Activated CD4-positive, alpha-beta T cell treated with anti-CD3 and anti-CD28 coated beads for 4 hours (primary cell): ENCODE measurements around the gene SLC25A33.
"Not testable (repeated sequence)": the region's sequence is repeated elsewhere in the genome, so short reads cannot be mapped to it uniquely, and the experiment has no call there.

Experiments
- DNase-seq, 2 donors: peaks; one replicate each; pipeline ENCODE4 v3.0.0-alpha.2; 2020

SLC25A33 gene

DNA sequence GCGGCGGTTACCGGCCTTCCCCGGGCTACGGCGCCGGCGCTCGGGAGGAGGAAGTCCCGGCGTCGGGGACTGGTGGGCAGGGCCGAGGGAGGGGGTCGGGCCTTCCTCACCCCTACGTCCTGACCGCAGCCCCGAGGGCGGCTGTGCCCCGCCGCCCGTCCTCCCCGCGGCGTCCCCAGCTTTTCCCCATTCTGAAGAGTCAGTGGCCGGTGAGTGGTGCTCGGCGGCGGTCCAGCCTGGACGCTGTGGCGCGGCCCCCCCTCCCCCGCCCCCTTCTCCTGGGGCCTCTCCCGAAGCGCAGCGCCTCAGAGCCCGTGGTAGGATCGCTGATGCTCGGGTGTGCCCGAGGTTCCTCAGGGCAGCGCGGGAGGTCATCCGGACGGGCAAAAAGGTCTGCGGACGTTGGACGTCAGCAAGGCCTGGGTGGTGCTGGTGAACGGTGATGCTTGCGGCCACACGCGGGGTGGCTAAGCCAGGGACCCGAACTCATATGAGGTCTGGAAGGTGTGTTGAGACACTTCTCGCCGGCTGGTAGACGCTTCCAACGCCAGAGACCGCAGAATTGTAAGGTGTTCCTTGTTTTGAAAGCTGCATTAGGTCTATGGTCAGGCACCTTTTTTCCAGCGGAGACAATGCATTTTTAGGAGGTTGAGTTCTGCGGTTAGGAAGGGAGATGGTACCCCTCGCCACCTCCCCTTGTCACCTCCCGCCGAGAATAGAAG is 725 bp downstream of the SLC25A33 start:
- DNase-seq, result peak; percentile 44 to 56

DNA sequence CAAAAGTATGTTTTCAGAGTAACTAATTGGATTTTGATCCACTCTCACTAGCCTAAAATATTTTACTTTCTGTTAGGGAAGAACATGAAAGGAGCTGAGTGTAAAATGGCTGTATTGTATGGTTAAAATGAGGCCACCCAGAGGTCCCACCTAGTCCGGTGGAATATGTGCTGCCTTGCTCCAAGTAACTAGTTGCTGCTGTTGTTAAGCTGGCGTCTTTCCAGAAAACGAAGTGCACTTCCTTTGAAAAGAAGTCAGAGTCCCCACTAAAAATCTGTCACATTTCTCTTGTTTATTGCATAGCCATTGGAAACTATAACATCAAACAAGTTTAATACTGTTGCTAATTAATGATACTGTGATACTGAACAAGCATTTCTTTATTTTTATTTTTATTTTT is 3.2 kb downstream of the SLC25A33 start:
- no peak for DNase-seq

DNA sequence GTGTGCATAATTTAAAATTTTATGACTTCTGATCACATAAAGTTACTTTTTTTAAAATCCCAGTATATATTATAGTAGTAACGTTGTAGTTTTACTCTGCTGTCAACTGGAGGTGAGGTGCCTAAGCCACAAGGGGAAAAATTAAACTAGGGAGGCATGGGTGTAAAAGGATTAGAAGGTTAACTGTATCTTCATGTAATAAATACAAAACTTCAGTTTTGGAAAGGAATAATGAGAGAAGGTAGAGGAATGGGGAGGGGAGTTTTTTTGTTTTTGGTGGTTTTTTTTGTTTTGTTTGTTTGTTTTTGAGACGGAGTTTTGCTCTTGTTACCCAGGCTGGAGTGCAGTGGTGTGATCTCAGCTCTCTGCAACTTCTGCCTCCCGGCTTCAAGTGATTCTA is 5.7 kb downstream of the SLC25A33 start:
- DNase-seq, result no peak

- DNase-seq, result no peak
Observed at GRCh38 chr1:9549955-9550546, 10.8 kb downstream of the SLC25A33 start.

DNA sequence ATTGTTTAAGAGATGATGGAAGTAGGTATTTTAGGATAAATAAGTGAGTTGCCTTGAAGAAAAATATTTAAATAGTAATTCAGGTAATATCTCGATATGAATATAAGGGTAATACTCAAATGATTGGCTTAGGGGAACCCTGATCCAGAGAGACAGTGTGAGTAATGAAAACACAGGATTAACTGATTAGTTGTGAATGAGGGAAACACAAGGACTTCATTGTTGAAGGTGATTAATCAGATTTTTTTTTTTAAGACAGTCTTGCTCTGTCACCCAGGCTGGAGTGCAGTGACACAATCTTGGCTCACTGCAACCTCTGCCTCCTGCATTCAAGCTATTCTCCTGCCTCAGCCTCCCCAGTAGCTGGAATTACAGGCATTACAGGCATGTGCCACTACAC is 12.7 kb downstream of the SLC25A33 start:
- no peak for DNase-seq

- no peak for DNase-seq
Observed at GRCh38 chr1:9553736-9554144, 14.5 kb downstream of the SLC25A33 start.

DNA sequence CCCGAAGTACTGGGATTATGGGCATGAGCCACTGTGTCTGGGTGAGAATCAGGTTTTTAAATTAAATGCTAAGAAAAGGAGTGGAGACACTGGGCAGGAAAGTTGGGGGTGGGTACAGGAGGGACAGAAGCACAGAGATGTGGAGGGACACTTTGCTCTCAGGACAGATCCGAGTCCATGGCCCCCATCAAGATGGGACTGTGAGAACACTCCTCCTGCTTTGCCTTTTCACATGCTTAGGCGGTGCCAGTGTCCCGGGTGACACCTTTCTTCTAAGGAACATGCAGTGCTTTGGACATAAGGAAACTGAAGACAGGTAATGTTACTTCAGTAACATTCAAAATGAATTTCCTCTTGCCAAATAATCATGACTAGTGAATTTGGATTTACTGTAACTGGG is 16.7 kb downstream of the SLC25A33 start:
- DNase-seq, result no peak

GRCh38 chr1:9557624-9558023 is 18.4 kb downstream of the SLC25A33 start:
- DNase-seq, result no peak

DNA sequence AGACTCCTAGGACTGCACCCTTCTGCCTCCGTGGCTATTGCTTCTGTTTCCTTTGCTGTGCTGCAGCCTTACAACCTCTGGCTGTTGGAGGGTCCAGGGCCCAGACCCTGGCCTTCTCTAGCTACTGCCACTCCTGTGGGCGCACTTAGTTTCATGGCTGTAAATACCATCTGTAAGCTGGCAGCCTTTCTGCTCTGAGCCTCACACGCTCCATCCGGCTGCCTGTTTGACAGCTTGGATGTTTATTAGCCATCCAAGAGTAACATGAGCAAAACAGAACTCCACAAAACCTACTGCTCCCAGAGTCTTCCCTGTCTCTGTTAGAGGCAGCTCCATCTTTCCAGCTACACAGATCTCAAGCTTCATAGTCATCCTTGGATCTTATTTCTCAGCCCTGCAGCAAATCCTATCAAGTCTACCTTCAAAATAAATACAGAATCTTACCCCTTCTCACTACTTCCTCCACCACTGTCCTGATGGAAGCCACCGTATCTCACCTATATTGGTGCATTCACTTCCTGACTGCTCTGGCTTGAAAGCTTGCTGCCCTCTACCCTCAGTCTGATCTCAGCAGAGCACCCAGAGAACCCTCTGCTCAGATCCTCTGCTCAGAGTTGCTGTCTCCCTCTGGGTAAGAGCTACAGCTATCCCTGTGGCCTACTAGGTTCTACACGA is 19.1 kb downstream of the SLC25A33 start:
- DNase-seq, result no peak

DNA sequence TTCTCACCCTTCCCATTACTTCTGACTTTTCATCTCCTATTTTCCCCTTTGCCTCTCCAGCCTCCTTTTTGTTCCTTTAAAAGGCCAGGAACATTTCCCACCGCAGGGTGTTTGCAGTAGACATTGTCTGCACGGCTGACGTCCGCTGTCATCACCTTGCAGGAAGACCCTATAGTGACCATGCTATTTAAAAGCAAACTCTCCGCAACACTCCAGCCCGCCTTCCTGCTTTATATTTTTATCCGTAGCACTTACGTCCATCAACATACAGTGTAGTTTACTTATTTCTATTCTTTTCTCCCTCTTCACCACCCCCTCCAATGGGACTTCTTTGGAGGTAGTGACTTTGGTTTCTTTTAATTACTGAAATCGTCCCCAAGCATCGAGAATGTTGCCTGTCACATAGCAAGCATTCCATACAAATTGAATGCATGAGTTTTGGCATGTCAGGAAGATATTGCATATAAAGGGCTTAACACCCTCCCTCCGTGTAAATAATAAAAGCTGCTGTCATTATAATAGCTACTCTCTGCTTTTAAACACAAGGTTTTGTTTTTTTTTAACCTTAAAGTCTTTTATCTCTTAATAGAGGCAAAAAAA is 19.8 kb downstream of the SLC25A33 start:
- no peak for DNase-seq

- no peak for DNase-seq
Observed at GRCh38 chr1:9559673-9560072, 20.4 kb downstream of the SLC25A33 start.

DNA sequence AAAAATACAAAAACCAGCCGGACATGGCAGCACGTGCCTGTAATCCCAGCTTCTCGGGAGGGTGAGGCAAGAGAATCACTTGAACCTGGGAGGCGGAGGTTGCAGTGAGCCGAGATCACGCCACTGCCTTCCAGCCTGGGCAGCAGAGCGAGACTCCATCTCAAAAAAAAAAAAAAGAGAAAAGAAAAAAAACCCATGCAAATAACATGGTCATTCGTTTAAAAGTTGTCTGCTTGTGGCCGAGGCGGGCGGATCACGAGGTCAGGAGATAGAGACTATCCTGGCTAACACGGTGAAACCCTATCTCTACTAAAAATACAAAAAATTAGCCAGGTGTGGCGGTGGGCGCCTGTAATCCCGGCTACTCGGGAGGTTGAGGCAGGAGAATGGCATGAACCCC is 20.8 kb downstream of the SLC25A33 start:
- DNase-seq, result not testable (repeated sequence)

DNA sequence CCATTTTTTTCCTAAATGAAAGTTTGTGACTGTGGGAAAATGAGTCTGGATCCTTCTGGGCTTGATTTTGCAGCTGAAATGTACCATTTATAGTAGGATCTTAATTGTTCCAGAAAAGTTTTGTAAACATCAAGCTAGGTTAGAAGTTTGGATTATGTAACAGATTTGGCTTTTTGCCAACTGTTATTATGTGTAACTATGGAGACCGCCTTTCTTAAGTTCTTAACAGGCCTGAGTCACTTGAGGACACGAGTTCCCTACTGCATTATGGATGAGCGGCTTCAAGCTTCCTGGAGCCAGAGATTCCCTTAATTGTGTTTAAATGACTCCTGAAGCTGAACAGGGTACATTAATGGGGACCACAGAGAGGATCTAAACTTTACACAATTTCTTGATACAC is 22.2 kb downstream of the SLC25A33 start:
- no peak for DNase-seq

- DNase-seq, result no peak
Observed at GRCh38 chr1:9569267-9569666, 30.0 kb downstream of the SLC25A33 start.

- DNase-seq, result not testable (repeated sequence)
Observed at GRCh38 chr1:9570886-9571529, 31.7 kb downstream of the SLC25A33 start.

- no peak for DNase-seq
Observed at GRCh38 chr1:9573723-9574122, 34.5 kb downstream of the SLC25A33 start.

DNA sequence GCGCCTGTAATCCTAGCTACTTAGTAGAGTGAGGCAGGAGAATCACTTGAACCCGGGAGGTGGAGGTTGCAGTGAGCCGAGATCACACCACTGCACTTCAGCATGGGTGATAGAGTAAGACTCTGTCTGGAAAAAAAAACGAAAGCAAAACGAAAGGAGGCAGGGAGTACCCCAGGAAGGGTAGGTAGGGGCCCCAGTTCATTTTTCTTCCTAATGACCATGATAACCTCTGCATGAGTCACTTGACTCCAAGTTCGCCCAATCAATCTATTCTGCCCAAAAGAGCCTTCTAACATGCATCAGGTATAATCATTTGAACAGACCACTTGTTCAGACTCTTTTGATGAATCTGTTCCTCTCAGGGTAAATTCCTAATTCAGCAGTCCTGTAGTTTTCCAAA is 36.2 kb downstream of the SLC25A33 start:
- DNase-seq, result no peak

DNA sequence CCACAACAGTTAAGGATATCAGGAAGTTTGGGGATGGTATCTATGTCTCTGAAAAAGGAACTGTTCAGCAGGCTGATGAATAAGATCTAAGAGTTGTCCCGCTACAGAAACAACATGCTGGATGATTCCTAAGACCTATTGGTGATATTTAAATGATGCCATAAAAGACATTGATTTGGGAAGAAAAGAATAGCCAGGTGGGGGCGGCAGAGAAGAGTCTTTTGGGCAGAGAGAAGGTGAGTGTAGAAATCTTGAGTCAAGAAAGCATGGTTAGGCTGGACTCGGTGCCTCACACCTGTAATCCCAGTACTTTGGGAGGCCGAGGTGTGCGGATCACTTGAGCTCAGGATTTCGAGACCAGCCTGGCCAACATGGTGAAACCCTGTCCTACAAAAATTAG is 37.6 kb downstream of the SLC25A33 start:
- no peak for DNase-seq

GRCh38 chr1:9577423-9577822 is 38.2 kb downstream of the SLC25A33 start:
- DNase-seq, result no peak

GRCh38 chr1:9580942-9581341 is 41.7 kb downstream of the SLC25A33 start:
- DNase-seq, result no peak

GRCh38 chr1:9586147-9586766 is 47.0 kb downstream of the SLC25A33 start:
- DNase-seq, result no peak

DNA sequence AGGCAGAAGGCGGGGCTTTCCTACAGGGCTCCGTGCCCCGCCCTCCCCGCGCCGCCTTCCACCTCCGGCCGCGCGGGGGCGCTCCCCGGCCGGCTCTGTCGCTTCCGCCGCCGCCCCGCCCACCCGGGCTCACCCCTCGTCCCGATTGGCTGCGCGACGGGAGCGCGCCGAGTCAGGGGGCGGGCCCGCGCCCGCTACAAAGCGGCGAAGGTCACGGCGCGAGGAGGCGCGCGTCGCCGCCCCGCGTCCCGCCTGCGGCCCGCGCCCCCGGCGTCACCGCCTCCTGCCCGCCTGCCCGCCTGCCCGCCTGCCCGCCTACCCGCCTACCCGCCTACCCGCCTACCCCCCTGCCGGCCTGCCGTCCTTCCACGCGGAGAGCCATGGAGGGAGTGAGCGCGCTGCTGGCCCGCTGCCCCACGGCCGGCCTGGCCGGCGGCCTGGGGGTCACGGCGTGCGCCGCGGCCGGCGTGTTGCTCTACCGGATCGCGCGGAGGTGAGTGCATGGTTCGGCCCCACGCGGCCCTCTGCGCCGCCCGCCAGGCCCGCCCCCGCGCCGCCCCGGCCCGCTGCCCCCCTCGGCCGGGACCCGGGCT is 49.4 kb downstream of the SLC25A33 start, which contains the start of gene TMEM201:
Gene TMEM201 (plus strand): TSS at position 361 of the 593 bp plus-strand sequence. CDS start 20 bp downstream, at position 381.
- DNase-seq, result peak; percentile 94 to 96
